ENCODE results near the gene RSPRY1.

The RSPRY1 gene

GRCh38 chr16:57153841-57154240, 32.3 kb upstream of the RSPRY1 start:
- H3K4me3 ChIP-seq (ENCODE audit: insufficient read depth, low read depth, low read length) = no peak overlapping the region
- H3K27ac ChIP-seq (ENCODE audit: insufficient read depth, low read depth, low read length, poor library complexity, severe bottlenecking) = no peak overlapping the region
- no peaks in the 10 kb centered on the region for H3K9me3 ChIP-seq (ENCODE audit: control insufficient read depth, low read length)
- peaks cover 28% of the 10 kb centered on the region for H3K36me3 ChIP-seq (ENCODE audit: control insufficient read depth, insufficient read depth, low read length)
- H3K27me3 ChIP-seq (ENCODE audit: control insufficient read depth, insufficient read depth, low read length, poor library complexity, severe bottlenecking) = no peaks in the 10 kb centered on the region
- WGBS, 2 experiments = 96 to 98% methylated on average over 6 of the region's 6 CpGs
- H3K4me1 ChIP-seq (ENCODE audit: control insufficient read depth, insufficient read depth, low read length) = peaks cover 6% of the 10 kb centered on the region

- no peak overlapping the region for H3K4me3 ChIP-seq (ENCODE audit: insufficient read depth, low read depth, low read length)
- WGBS, 2 experiments = 94 to 96% methylated on average over 6 of the region's 6 CpGs
- H3K9me3 ChIP-seq (ENCODE audit: control insufficient read depth, low read length) = no peaks in the 10 kb centered on the region
- peaks cover 35% of the 10 kb centered on the region for H3K36me3 ChIP-seq (ENCODE audit: control insufficient read depth, insufficient read depth, low read length)
- peaks cover 5% of the 10 kb centered on the region for H3K4me1 ChIP-seq (ENCODE audit: control insufficient read depth, insufficient read depth, low read length)
- no peaks in the 10 kb centered on the region for H3K27me3 ChIP-seq (ENCODE audit: control insufficient read depth, insufficient read depth, low read length, poor library complexity, severe bottlenecking)
- no peak overlapping the region for H3K27ac ChIP-seq (ENCODE audit: insufficient read depth, low read depth, low read length, poor library complexity, severe bottlenecking)
These were observed 30.3 kb upstream of the RSPRY1 start for GRCh38 chr16:57155702-57156350.

GRCh38 chr16:57156351-57156703, 29.8 kb upstream of the RSPRY1 start:
- no peaks in the 10 kb centered on the region for H3K9me3 ChIP-seq (ENCODE audit: control insufficient read depth, low read length)
- H3K27ac ChIP-seq (ENCODE audit: insufficient read depth, low read depth, low read length, poor library complexity, severe bottlenecking) = no peak overlapping the region
- H3K27me3 ChIP-seq (ENCODE audit: control insufficient read depth, insufficient read depth, low read length, poor library complexity, severe bottlenecking) = no peaks in the 10 kb centered on the region
- peaks cover 35% of the 10 kb centered on the region for H3K36me3 ChIP-seq (ENCODE audit: control insufficient read depth, insufficient read depth, low read length)
- no peaks in the 10 kb centered on the region for H3K4me1 ChIP-seq (ENCODE audit: control insufficient read depth, insufficient read depth, low read length)
- H3K4me3 ChIP-seq (ENCODE audit: insufficient read depth, low read depth, low read length) = no peak overlapping the region
- 96% methylated on average over 4 of the region's 4 CpGs for WGBS, 2 experiments

GRCh38 chr16:57157533-57157932, 28.6 kb upstream of the RSPRY1 start:
- Histone ChIP-seq H3K9me3 (ENCODE audit: control insufficient read depth, low read length) (no peaks in the 10 kb centered on the region), H3K4me3 (ENCODE audit: insufficient read depth, low read depth, low read length) (no peak overlapping the region), H3K36me3 (ENCODE audit: control insufficient read depth, insufficient read depth, low read length) (peaks cover 40% of the 10 kb centered on the region), H3K27me3 (ENCODE audit: control insufficient read depth, insufficient read depth, low read length, poor library complexity, severe bottlenecking) (no peaks in the 10 kb centered on the region), H3K27ac (ENCODE audit: insufficient read depth, low read depth, low read length, poor library complexity, severe bottlenecking) (no peak overlapping the region), H3K4me1 (ENCODE audit: control insufficient read depth, insufficient read depth, low read length) (no peaks in the 10 kb centered on the region)
- WGBS, 2 experiments = 92 to 100% methylated on average over 1 of the region's 1 CpG

- no peak overlapping the region for H3K4me3 ChIP-seq (ENCODE audit: insufficient read depth, low read depth, low read length)
- WGBS, 2 experiments = 72 to 75% methylated on average over 3 to 4 of the region's 4 CpGs
- peaks cover 38% of the 10 kb centered on the region for H3K36me3 ChIP-seq (ENCODE audit: control insufficient read depth, insufficient read depth, low read length)
- no peaks in the 10 kb centered on the region for H3K27me3 ChIP-seq (ENCODE audit: control insufficient read depth, insufficient read depth, low read length, poor library complexity, severe bottlenecking)
- H3K9me3 ChIP-seq (ENCODE audit: control insufficient read depth, low read length) = no peaks in the 10 kb centered on the region
- no peak overlapping the region for H3K27ac ChIP-seq (ENCODE audit: insufficient read depth, low read depth, low read length, poor library complexity, severe bottlenecking)
- H3K4me1 ChIP-seq (ENCODE audit: control insufficient read depth, insufficient read depth, low read length) = no peaks in the 10 kb centered on the region
These were observed 26.7 kb upstream of the RSPRY1 start for GRCh38 chr16:57159447-57159846.

- Histone ChIP-seq H3K27me3 (ENCODE audit: control insufficient read depth, insufficient read depth, low read length, poor library complexity, severe bottlenecking) (no peaks in the 10 kb centered on the region), H3K27ac (ENCODE audit: insufficient read depth, low read depth, low read length, poor library complexity, severe bottlenecking) (no peak overlapping the region), H3K36me3 (ENCODE audit: control insufficient read depth, insufficient read depth, low read length) (peaks cover 41% of the 10 kb centered on the region), H3K4me1 (ENCODE audit: control insufficient read depth, insufficient read depth, low read length) (peaks cover under 1% of the 10 kb centered on the region), H3K9me3 (ENCODE audit: control insufficient read depth, low read length) (no peaks in the 10 kb centered on the region), H3K4me3 (ENCODE audit: insufficient read depth, low read depth, low read length) (no peak overlapping the region)
- WGBS, 2 experiments = 71 to 89% methylated on average over 1 of the region's 1 CpG
These were observed 22.3 kb upstream of the RSPRY1 start for GRCh38 chr16:57163842-57164241.

- peaks cover 4% of the 10 kb centered on the region for H3K4me1 ChIP-seq (ENCODE audit: control insufficient read depth, insufficient read depth, low read length)
- peaks cover 34% of the 10 kb centered on the region for H3K36me3 ChIP-seq (ENCODE audit: control insufficient read depth, insufficient read depth, low read length)
- no peaks in the 10 kb centered on the region for H3K9me3 ChIP-seq (ENCODE audit: control insufficient read depth, low read length)
- WGBS, 2 experiments = 94% methylated on average over 5 of the region's 5 CpGs
- H3K27me3 ChIP-seq (ENCODE audit: control insufficient read depth, insufficient read depth, low read length, poor library complexity, severe bottlenecking) = no peaks in the 10 kb centered on the region
- H3K27ac ChIP-seq (ENCODE audit: insufficient read depth, low read depth, low read length, poor library complexity, severe bottlenecking) = no peak overlapping the region
- no peak overlapping the region for H3K4me3 ChIP-seq (ENCODE audit: insufficient read depth, low read depth, low read length)
These were observed 20.6 kb upstream of the RSPRY1 start for GRCh38 chr16:57165483-57165882.

- peaks cover 4% of the 10 kb centered on the region for H3K4me1 ChIP-seq (ENCODE audit: control insufficient read depth, insufficient read depth, low read length)
- no peaks in the 10 kb centered on the region for H3K27me3 ChIP-seq (ENCODE audit: control insufficient read depth, insufficient read depth, low read length, poor library complexity, severe bottlenecking)
- H3K27ac ChIP-seq (ENCODE audit: insufficient read depth, low read depth, low read length, poor library complexity, severe bottlenecking) = no peak overlapping the region
- H3K9me3 ChIP-seq (ENCODE audit: control insufficient read depth, low read length) = no peaks in the 10 kb centered on the region
- H3K4me3 ChIP-seq (ENCODE audit: insufficient read depth, low read depth, low read length) = no peak overlapping the region
- 96 to 97% methylated on average over 3 of the region's 3 CpGs for WGBS, 2 experiments
- H3K36me3 ChIP-seq (ENCODE audit: control insufficient read depth, insufficient read depth, low read length) = peaks cover 36% of the 10 kb centered on the region
These were observed 20.2 kb upstream of the RSPRY1 start for GRCh38 chr16:57165938-57166337.

GRCh38 chr16:57166451-57166850, 19.7 kb upstream of the RSPRY1 start:
- Histone ChIP-seq H3K4me1 (ENCODE audit: control insufficient read depth, insufficient read depth, low read length) (peaks cover 4% of the 10 kb centered on the region), H3K27ac (ENCODE audit: insufficient read depth, low read depth, low read length, poor library complexity, severe bottlenecking) (no peak overlapping the region)

GRCh38 chr16:57166951-57167350, 19.2 kb upstream of the RSPRY1 start:
- Histone ChIP-seq H3K27ac (ENCODE audit: insufficient read depth, low read depth, low read length, poor library complexity, severe bottlenecking) (no peak overlapping the region), H3K9me3 (ENCODE audit: control insufficient read depth, low read length) (no peaks in the 10 kb centered on the region), H3K4me3 (ENCODE audit: insufficient read depth, low read depth, low read length) (no peak overlapping the region), H3K27me3 (ENCODE audit: control insufficient read depth, insufficient read depth, low read length, poor library complexity, severe bottlenecking) (no peaks in the 10 kb centered on the region), H3K36me3 (ENCODE audit: control insufficient read depth, insufficient read depth, low read length) (peaks cover 36% of the 10 kb centered on the region), H3K4me1 (ENCODE audit: control insufficient read depth, insufficient read depth, low read length) (peaks cover 4% of the 10 kb centered on the region)
- WGBS, 2 experiments = 93 to 98% methylated on average over 7 of the region's 7 CpGs

More at GRCh38 chr16:57166451-57166850, 19.7 kb upstream of the RSPRY1 start:
- Histone ChIP-seq H3K9me3 (ENCODE audit: control insufficient read depth, low read length) (no peaks in the 10 kb centered on the region), H3K4me3 (ENCODE audit: insufficient read depth, low read depth, low read length) (no peak overlapping the region), H3K36me3 (ENCODE audit: control insufficient read depth, insufficient read depth, low read length) (peaks cover 40% of the 10 kb centered on the region), H3K27me3 (ENCODE audit: control insufficient read depth, insufficient read depth, low read length, poor library complexity, severe bottlenecking) (no peaks in the 10 kb centered on the region)

GRCh38 chr16:57167538-57167937, 18.6 kb upstream of the RSPRY1 start:
- H3K36me3 ChIP-seq (ENCODE audit: control insufficient read depth, insufficient read depth, low read length) = peaks cover 40% of the 10 kb centered on the region
- no peaks in the 10 kb centered on the region for H3K27me3 ChIP-seq (ENCODE audit: control insufficient read depth, insufficient read depth, low read length, poor library complexity, severe bottlenecking)
- H3K9me3 ChIP-seq (ENCODE audit: control insufficient read depth, low read length) = no peaks in the 10 kb centered on the region
- no peak overlapping the region for H3K4me3 ChIP-seq (ENCODE audit: insufficient read depth, low read depth, low read length)
- 94 to 97% methylated on average over 3 of the region's 3 CpGs for WGBS, 2 experiments
- H3K27ac ChIP-seq (ENCODE audit: insufficient read depth, low read depth, low read length, poor library complexity, severe bottlenecking) = no peak overlapping the region
- peaks cover 4% of the 10 kb centered on the region for H3K4me1 ChIP-seq (ENCODE audit: control insufficient read depth, insufficient read depth, low read length)

Measured in ectodermal cell (in vitro differentiated cells).